Endodermal cell (in vitro differentiated cells): ENCODE data around the gene TMEM164. TPM values are rescaled to one million over a fixed set of nuclear protein-coding genes. Genes with fewer than 3 reads are reported as not detected.

Experiments
- DNase-seq: peaks from one replicate; pipeline ENCODE4 v3.0.0-alpha.2; 2017
- H3K27ac ChIP-seq: 2 replicates; pipeline ENCODE4 v1.5.1; 2013; ENCODE audit warnings: mild to moderate bottlenecking, low read depth, low read length, moderate library complexity
- H3K27me3 ChIP-seq: 2 replicates; pipeline ENCODE4 v1.6.1; 2013; ENCODE audit warnings: mild to moderate bottlenecking, low read length, moderate library complexity; ENCODE audit not compliant: insufficient read depth, control insufficient read depth, poor library complexity, severe bottlenecking
- H3K36me3 ChIP-seq: 2 replicates; pipeline ENCODE4 v1.7.0; 2013; ENCODE audit warnings: mild to moderate bottlenecking, low read length, moderate library complexity; ENCODE audit not compliant: control insufficient read depth, insufficient read depth
- H3K4me1 ChIP-seq: one replicate; pipeline ENCODE4 v1.7.0; 2013; ENCODE audit warnings: low read length; ENCODE audit not compliant: control insufficient read depth, insufficient read depth
- H3K4me3 ChIP-seq: 2 replicates; pipeline ENCODE4 v1.5.1; 2013; ENCODE audit warnings: mild to moderate bottlenecking, low read length, moderate library complexity
- H3K9ac ChIP-seq: 2 replicates; pipeline ENCODE4 v1.6.1; 2013; ENCODE audit warnings: mild to moderate bottlenecking, low read length, moderate library complexity; ENCODE audit not compliant: poor library complexity, severe bottlenecking; ENCODE audit errors: extremely low read depth
- H3K9me3 ChIP-seq: 2 replicates; pipeline ENCODE4 v1.6.1; 2013; ENCODE audit warnings: mild to moderate bottlenecking, low read length, moderate library complexity; ENCODE audit not compliant: control insufficient read depth
- H3K27ac Mint-ChIP-seq: 2 replicates; pipeline ENCODE4 v1.8.0; 2020; ENCODE audit warnings: mixed read lengths
- H3K27me3 Mint-ChIP-seq: 2 replicates; pipeline ENCODE4 v1.8.0; 2021; ENCODE audit warnings: mild to moderate bottlenecking, mixed read lengths; ENCODE audit not compliant: insufficient read depth
- H3K36me3 Mint-ChIP-seq: 2 replicates; pipeline ENCODE4 v1.8.0; 2020; ENCODE audit warnings: low read depth, mixed read lengths
- H3K4me1 Mint-ChIP-seq: 2 replicates; pipeline ENCODE4 v1.8.0; 2020; ENCODE audit warnings: mixed read lengths
- H3K4me3 Mint-ChIP-seq: 2 replicates; pipeline ENCODE4 v1.8.0; 2020; ENCODE audit warnings: mild to moderate bottlenecking, moderate library complexity, mixed read lengths
- H3K9me3 Mint-ChIP-seq: 2 replicates; pipeline ENCODE4 v1.8.0; 2020; ENCODE audit warnings: mild to moderate bottlenecking, mixed read lengths
- WGBS, 2 experiments: methylation state at CpG; one replicate each; pipeline versions ENCODE4 v1.1.5 to v1.1.7; 2013; ENCODE audit warnings: missing lambda C conversion rate in 2 of 2, mixed read lengths in 1 of 2; ENCODE audit not compliant: insufficient coverage in 1 of 2, insufficient read length in 1 of 2; 5-methylcytosine and 5-hydroxymethylcytosine counted together
- total RNA-seq, 2 donors: library from RNA; stranded (reverse); fragmentation: NEBNext Ultra II Directional in 1 of 2; extraction: Animal tissue kit (Norgen Biotek cat#: 25700) in 1 of 2; gene quantifications; 2 replicates in 1 of 2; 3 replicates in 1 of 2; pipeline ENCODE4 v1.2.1, GENCODE V29; 2021
- TF ChIP-seq, protein P1 (sequence below): fragments of 200-600 bp; sonication (generic); conservative IDR thresholded peaks from 2 replicates; pipeline ENCODE4 v1.5.0; 2021; ENCODE audit warnings: antibody characterized with exemption, mild to moderate bottlenecking

TMEM164 gene
- total RNA-seq, 2 donors from 2014 or later, result 30.4 to 50.7 TPM

DNA sequence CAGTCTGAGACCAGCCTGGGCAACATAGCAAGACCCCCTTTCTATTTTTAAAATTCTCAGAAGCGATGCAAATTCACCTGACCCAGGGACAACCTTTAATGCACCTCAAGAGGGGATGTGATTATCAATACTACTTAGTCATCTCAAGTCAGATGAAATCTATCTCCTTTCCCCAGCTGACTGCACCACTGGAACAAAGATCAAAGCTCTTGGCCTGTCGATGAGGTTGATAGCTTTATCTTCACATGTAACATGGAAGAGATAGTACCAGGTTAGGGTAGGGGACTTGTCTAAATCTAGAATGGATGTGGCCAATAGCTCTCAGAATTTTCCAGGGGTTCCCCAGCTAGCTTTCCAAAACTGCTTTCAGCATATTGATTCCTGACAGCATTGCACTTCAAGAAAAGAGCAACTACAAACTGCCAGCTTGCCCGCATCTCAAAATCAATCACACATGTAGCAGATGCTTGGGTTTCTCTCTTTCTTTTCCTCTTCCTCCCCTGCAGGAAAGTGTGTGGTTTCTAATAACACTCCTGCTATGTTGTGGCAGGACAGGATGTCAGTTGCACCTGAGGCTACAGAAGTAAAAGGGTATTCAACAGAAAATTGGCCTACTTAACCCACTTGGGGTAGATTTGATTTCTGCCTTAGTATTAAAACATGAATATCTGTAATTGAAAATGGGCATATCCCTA is 12.2 kb upstream of the TMEM164 start:
- Mint-ChIP-seq H3K36me3 (no peaks in the 10 kb centered on the region), H3K4me3 (no peak overlapping the region), H3K27ac (no peak overlapping the region), H3K27me3 (peaks cover 16% of the 10 kb centered on the region), H3K9me3 (peaks cover 5% of the 10 kb centered on the region), H3K4me1 (peaks cover 33% of the 10 kb centered on the region)
- no peak overlapping the region for H3K4me3 ChIP-seq
- TF ChIP-seq, protein P1, sequence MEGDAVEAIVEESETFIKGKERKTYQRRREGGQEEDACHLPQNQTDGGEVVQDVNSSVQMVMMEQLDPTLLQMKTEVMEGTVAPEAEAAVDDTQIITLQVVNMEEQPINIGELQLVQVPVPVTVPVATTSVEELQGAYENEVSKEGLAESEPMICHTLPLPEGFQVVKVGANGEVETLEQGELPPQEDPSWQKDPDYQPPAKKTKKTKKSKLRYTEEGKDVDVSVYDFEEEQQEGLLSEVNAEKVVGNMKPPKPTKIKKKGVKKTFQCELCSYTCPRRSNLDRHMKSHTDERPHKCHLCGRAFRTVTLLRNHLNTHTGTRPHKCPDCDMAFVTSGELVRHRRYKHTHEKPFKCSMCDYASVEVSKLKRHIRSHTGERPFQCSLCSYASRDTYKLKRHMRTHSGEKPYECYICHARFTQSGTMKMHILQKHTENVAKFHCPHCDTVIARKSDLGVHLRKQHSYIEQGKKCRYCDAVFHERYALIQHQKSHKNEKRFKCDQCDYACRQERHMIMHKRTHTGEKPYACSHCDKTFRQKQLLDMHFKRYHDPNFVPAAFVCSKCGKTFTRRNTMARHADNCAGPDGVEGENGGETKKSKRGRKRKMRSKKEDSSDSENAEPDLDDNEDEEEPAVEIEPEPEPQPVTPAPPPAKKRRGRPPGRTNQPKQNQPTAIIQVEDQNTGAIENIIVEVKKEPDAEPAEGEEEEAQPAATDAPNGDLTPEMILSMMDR, result no peak
- H3K27me3 ChIP-seq, result no peaks in the 10 kb centered on the region
- no peaks in the 10 kb centered on the region for H3K36me3 ChIP-seq
- no peaks in the 10 kb centered on the region for H3K4me1 ChIP-seq
- H3K9me3 ChIP-seq, result no peaks in the 10 kb centered on the region
- H3K27ac ChIP-seq, result no peak overlapping the region
- DNase-seq, result no peak
- no peak overlapping the region for H3K9ac ChIP-seq
- WGBS, 2 experiments, result 100% methylated on average over 3 of the region's 3 CpGs; no CpG with 5 or more reads in 1 of the 2 experiments

DNA sequence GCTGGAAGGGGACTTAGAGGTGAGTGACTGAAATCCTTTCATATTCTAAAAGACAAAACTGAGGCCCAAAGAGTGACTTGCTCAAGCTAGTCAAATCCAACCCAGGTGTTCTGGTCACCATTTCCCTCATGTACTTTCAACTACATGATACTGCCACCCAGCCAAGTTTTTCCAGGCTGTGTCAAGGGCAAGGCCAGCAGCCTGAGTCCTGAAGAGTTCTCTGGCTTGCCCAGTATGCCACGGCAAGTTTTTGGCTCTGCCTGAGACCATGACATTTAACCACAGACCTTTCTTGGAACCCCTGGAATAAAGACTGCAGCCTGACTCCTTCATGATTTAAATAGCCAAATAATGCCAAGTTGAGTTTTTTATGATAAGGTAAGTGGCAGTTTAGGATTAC is 10.7 kb upstream of the TMEM164 start:
- DNase-seq, result no peak
- H3K36me3 Mint-ChIP-seq, result no peaks in the 10 kb centered on the region
- no peaks in the 10 kb centered on the region for H3K9me3 ChIP-seq
- peaks cover 15% of the 10 kb centered on the region for H3K9me3 Mint-ChIP-seq
- no peak overlapping the region for H3K4me3 Mint-ChIP-seq
- H3K9ac ChIP-seq, result no peak overlapping the region
- no peaks in the 10 kb centered on the region for H3K27me3 ChIP-seq
- H3K27ac Mint-ChIP-seq, result no peak overlapping the region
- no peak overlapping the region for H3K27ac ChIP-seq
- peaks cover 29% of the 10 kb centered on the region for H3K4me1 Mint-ChIP-seq
- WGBS, 2 experiments, result 100% methylated on average over 1 of the region's 1 CpG; no CpG with 5 or more reads in 1 of the 2 experiments
- TF ChIP-seq, protein P1, result no peak
- peaks cover 16% of the 10 kb centered on the region for H3K27me3 Mint-ChIP-seq
- no peaks in the 10 kb centered on the region for H3K4me1 ChIP-seq
- no peak overlapping the region for H3K4me3 ChIP-seq
- H3K36me3 ChIP-seq, result no peaks in the 10 kb centered on the region

DNA sequence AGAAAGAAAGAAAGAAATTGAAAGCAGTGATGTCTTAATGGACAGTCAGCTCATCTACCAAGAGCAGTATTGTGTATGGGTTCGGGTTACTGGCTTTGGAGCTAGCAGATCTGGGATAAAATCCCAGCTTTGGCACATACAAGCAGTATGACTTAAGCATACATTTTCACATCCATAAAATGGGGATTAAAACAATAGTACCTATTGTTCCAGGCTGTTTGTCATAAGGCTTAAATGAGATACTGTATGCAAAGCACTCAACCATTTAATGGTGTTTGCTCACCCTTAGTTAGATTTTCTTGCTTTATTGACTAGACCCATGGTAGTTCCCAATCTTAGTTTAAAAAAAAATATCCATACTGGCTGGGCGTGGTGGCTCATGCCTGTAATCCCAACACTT is 7.8 kb upstream of the TMEM164 start:
- TF ChIP-seq, protein P1, result no peak

More for the DNA sequence above, 7.8 kb upstream of the TMEM164 start:
- Mint-ChIP-seq H3K4me3 (no peak overlapping the region), H3K4me1 (peaks cover 38% of the 10 kb centered on the region), H3K36me3 (no peaks in the 10 kb centered on the region), H3K9me3 (peaks cover 15% of the 10 kb centered on the region), H3K27ac (no peak overlapping the region), H3K27me3 (peaks cover 5% of the 10 kb centered on the region)
- peaks cover 4% of the 10 kb centered on the region for H3K4me1 ChIP-seq
- no peaks in the 10 kb centered on the region for H3K27me3 ChIP-seq
- no peaks in the 10 kb centered on the region for H3K36me3 ChIP-seq
- no peak for DNase-seq
- H3K4me3 ChIP-seq, result no peak overlapping the region
- no peak overlapping the region for H3K9ac ChIP-seq
- no peaks in the 10 kb centered on the region for H3K9me3 ChIP-seq
- no peak overlapping the region for H3K27ac ChIP-seq
- WGBS, 2 experiments, result 77% methylated on average over 2 of the region's 2 CpGs; no CpG with 5 or more reads in 1 of the 2 experiments
